ENCODE data around the gene KRT20.

GRCh38 chr17:40905370-40905769 lies 20.3 kb upstream of the KRT20 start:
- TF ChIP-seq CTCF (IDR thresholded peaks at IDR 0.05) (no peak), POLR2AphosphoS5 (IDR thresholded peaks at IDR 0.05; ENCODE audit: low read depth, low read length) (no peak), REST (IDR thresholded peaks at IDR 0.05; ENCODE audit: insufficient read depth in 1 of 2, low read depth in 2 of 2, low read length in 1 of 2) (no peak), TCF7L2 (IDR thresholded peaks at IDR 0.05; ENCODE audit: low read depth, low read length) (no peak), SIN3A (IDR thresholded peaks at IDR 0.05; ENCODE audit: borderline replicate concordance, insufficient read depth, low read depth, low read length) (no peak)
